ENCODE measurements around the gene ADAM11. TPM values are rescaled to one million over a fixed set of nuclear protein-coding genes. Genes with fewer than 3 reads are reported as not detected.

ADAM11 gene
- total and polyA plus RNA-seq, 2 of the 13 experiments (the other 11 are each of a cell fraction or from before 2014, with no cell fraction given) = 0.38 to 0.91 TPM

DNA sequence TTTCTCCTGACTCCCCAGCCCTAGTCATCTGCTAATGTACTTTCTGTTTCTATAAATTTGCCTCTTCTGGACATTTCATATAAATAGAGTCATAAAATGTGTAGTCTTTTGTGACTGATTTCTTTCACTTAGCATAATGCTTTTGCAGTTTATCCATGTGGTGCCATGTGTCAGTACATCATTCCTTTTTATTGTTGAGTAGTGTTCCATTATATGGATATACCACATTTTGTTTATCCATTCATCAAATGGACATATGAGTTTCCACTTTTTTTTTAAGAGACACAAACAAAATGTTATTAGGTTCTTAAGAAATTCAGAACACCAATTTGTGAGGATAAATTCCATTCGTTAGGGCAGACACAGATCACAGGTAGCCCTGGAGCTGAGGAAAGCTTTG is 39.3 kb upstream of the ADAM11 start:
- intact Hi-C loops (cut with micrococcal nuclease; ENCODE audit: unreplicated experiment) = no loop called here
- BruUV-seq (replicated peaks) = no TSS peak
- no peaks in the 10 kb centered on the region for H4K20me1 ChIP-seq (ENCODE audit: insufficient read depth, low read length)

More for the DNA sequence above, 39.3 kb upstream of the ADAM11 start:
- Histone ChIP-seq H3K4me1 (ENCODE audit: insufficient read depth, low read length) (no peaks in the 10 kb centered on the region), H3K9me3 (ENCODE audit: low read length) (no peaks in the 10 kb centered on the region), H2AFZ (ENCODE audit: low read length) (no peak overlapping the region), H3K36me3 (replicated peaks in 1 of 2; ENCODE audit: control insufficient read depth in 1 of 2, insufficient read depth in 2 of 2, low read length in 2 of 2) (peaks cover 6 to 48% of the 10 kb centered on the region in 2 experiments; a peak in 4 of 5 replicates), H3K27ac (ENCODE audit: extremely low read length, insufficient read depth, low read length) (no peak overlapping the region), H3K27me3 (ENCODE audit: control insufficient read depth in 1 of 2, insufficient read depth in 2 of 2, low read length in 2 of 2) (no peaks in the 10 kb centered on the region), H3K4me2 (ENCODE audit: low read depth, low read length) (no peak overlapping the region), H3K4me3 (replicated peaks in 1 of 3; ENCODE audit: insufficient read depth in 1 of 3, low read depth in 2 of 3, low read length in 3 of 3) (no peak overlapping the region), H3K9ac (ENCODE audit: insufficient read depth, low read depth, low read length) (no peak overlapping the region), H3K79me2 (ENCODE audit: insufficient read depth, low read length) (no peaks in the 10 kb centered on the region)
- 95% methylated on average over 1 of the region's 1 CpG for WGBS (ENCODE audit: low lambda C conversion rate)
- no peak for FAIRE-seq
- TF ChIP-seq, protein P1, sequence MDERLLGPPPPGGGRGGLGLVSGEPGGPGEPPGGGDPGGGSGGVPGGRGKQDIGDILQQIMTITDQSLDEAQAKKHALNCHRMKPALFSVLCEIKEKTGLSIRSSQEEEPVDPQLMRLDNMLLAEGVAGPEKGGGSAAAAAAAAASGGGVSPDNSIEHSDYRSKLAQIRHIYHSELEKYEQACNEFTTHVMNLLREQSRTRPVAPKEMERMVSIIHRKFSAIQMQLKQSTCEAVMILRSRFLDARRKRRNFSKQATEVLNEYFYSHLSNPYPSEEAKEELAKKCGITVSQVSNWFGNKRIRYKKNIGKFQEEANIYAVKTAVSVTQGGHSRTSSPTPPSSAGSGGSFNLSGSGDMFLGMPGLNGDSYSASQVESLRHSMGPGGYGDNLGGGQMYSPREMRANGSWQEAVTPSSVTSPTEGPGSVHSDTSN (CRISPR knock-in tag; IDR thresholded peaks at IDR 0.05) = no peak
- TF ChIP-seq, protein P2, sequence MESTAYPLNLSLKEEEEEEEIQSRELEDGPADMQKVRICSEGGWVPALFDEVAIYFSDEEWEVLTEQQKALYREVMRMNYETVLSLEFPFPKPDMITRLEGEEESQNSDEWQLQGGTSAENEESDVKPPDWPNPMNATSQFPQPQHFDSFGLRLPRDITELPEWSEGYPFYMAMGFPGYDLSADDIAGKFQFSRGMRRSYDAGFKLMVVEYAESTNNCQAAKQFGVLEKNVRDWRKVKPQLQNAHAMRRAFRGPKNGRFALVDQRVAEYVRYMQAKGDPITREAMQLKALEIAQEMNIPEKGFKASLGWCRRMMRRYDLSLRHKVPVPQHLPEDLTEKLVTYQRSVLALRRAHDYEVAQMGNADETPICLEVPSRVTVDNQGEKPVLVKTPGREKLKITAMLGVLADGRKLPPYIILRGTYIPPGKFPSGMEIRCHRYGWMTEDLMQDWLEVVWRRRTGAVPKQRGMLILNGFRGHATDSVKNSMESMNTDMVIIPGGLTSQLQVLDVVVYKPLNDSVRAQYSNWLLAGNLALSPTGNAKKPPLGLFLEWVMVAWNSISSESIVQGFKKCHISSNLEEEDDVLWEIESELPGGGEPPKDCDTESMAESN (CRISPR knock-in tag; conservative IDR thresholded peaks at IDR 0.05) = no peak
- no peak for TF ChIP-seq ZNF446 (CRISPR knock-in tag; IDR thresholded peaks at IDR 0.05)
- no peak for TF ChIP-seq NR3C1 (CRISPR knock-in tag; IDR thresholded peaks at IDR 0.05)
- no peak for TF ChIP-seq CHD2 (IDR thresholded peaks at IDR 0.05; ENCODE audit: low read depth, low read length)
- no peak for TF ChIP-seq ZNF720 (CRISPR knock-in tag; IDR thresholded peaks at IDR 0.05)
- TF ChIP-seq, protein P3, sequence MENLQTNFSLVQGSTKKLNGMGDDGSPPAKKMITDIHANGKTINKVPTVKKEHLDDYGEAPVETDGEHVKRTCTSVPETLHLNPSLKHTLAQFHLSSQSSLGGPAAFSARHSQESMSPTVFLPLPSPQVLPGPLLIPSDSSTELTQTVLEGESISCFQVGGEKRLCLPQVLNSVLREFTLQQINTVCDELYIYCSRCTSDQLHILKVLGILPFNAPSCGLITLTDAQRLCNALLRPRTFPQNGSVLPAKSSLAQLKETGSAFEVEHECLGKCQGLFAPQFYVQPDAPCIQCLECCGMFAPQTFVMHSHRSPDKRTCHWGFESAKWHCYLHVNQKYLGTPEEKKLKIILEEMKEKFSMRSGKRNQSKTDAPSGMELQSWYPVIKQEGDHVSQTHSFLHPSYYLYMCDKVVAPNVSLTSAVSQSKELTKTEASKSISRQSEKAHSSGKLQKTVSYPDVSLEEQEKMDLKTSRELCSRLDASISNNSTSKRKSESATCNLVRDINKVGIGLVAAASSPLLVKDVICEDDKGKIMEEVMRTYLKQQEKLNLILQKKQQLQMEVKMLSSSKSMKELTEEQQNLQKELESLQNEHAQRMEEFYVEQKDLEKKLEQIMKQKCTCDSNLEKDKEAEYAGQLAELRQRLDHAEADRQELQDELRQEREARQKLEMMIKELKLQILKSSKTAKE (CRISPR knock-in tag; IDR thresholded peaks at IDR 0.05; ENCODE audit: borderline replicate concordance) = no peak
- no peak for TF ChIP-seq MXD1 (CRISPR knock-in tag; IDR thresholded peaks at IDR 0.05)
- no peak for TF ChIP-seq JDP2 (CRISPR knock-in tag; IDR thresholded peaks at IDR 0.05; ENCODE audit: borderline replicate concordance)
- no peak for TF ChIP-seq ZNF615 (CRISPR knock-in tag; IDR thresholded peaks at IDR 0.05; ENCODE audit: borderline replicate concordance)
- no peak for TF ChIP-seq ZFP37 (CRISPR knock-in tag; IDR thresholded peaks at IDR 0.05; ENCODE audit: borderline replicate concordance)
- no peak for TF ChIP-seq RAD21 (CRISPR knock-in tag; IDR thresholded peaks at IDR 0.05)
- TF ChIP-seq HNRNPK (IDR thresholded peaks at IDR 0.05; ENCODE audit: low read depth, low read length, poor library complexity, severe bottlenecking) = no peak
- TF ChIP-seq ZBTB37 (CRISPR knock-in tag; IDR thresholded peaks at IDR 0.05) = no peak
- POLR2A ChIA-PET = no interaction called here
- in situ Hi-C loops (cut with HindIII; ENCODE audit: extremely low pct_ligation_motif_present, low pct_unique_long_range_greater_than_20kb) = no loop called here
- DNase-seq (ENCODE audit: low spot score) = no peak
- no peak for ATAC-seq
- CTCF ChIA-PET (ENCODE audit: low intra/inter-chr PET ratio, low total read pairs) = no interaction called here
